ENCODE measurements around the gene JRKL.

DNA sequence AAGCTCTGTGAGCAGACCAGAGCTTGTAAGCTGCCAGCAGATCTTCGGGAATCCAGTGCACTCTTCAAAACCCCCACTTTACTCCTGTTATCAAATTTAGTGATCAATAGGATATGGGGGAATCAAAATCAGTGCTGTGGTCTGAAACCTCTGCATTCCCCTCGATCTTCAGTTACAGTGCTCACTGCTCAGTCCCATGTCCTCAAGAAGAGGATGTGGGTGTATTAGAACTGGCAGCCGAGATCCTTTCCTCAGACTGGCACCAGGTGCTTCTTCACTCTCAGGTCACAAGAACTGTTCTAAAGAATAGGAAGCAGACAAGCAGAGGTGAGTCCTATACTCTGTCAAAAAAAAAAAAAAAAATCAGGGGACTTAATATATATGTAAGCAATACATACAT is 31.5 kb upstream of the JRKL start:
- TF ChIP-seq, protein P1, sequence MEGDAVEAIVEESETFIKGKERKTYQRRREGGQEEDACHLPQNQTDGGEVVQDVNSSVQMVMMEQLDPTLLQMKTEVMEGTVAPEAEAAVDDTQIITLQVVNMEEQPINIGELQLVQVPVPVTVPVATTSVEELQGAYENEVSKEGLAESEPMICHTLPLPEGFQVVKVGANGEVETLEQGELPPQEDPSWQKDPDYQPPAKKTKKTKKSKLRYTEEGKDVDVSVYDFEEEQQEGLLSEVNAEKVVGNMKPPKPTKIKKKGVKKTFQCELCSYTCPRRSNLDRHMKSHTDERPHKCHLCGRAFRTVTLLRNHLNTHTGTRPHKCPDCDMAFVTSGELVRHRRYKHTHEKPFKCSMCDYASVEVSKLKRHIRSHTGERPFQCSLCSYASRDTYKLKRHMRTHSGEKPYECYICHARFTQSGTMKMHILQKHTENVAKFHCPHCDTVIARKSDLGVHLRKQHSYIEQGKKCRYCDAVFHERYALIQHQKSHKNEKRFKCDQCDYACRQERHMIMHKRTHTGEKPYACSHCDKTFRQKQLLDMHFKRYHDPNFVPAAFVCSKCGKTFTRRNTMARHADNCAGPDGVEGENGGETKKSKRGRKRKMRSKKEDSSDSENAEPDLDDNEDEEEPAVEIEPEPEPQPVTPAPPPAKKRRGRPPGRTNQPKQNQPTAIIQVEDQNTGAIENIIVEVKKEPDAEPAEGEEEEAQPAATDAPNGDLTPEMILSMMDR (IDR thresholded peaks at IDR 0.05; ENCODE audit: insufficient read depth, low read depth, low read length), result no peak
- TF ChIP-seq EZH2 (IDR thresholded peaks at IDR 0.05; ENCODE audit: insufficient read depth, low read length), result no peak

Data from astrocyte (in vitro differentiated cells and primary cell).